NOMO-1 treated with DMSO at 0.1 percent for 48 hours (cell line): ENCODE data around the gene PRR5L.

Experiments used
- DNase-seq: peaks from one replicate; lab custom pipeline; 2025; ENCODE audit not compliant: unreplicated experiment; lab: John Stamatoyannopoulos, UW

The PRR5L gene

GRCh38 chr11:36375353-36376008 is 79.4 kb downstream of the PRR5L start:
- DNase-seq = no peak

- no peak for DNase-seq
Measured at GRCh38 chr11:36376009-36376887, 80.2 kb downstream of the PRR5L start.

DNA sequence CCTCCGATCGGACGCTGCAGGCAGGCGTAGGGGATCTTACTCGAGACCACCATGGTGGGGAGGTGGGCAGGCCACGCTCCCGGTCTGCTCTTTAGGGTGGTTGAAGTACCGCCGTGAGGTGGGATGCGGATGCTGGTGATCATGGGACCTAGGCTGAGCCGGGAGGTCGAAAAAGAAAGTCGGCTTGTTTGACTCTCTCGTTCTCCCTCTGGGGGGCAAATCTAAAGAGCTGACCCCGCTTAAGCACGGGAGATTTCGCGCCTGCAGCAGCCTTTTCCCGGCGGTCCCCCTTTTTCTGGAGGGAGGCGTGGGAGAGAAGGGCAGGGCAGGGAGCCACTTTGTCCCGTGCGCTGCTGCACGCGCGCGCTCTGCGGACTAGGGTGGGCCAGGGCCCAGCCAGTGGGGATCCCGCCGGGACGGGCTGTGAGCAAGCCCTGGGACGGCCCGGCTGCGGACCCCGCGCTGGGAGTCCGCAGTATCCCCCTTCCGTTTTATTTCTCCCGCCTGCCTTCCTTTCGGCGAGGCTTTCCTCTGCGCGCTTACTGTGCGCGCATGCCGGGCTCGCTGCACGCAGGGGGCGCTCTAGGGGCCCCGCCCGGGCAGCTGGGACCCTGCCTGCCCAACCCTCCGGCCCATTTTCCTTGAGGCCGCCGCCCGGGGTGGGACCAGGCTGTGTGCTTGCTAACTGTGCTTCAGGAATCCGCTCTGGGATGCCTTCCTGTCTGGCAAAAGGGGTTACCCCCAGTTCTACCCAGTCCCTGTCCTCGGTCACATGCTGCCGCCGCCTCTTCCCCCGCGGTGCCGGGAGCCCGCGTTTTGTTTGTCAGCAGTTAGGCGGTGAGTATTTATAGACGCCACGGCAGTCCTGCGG is 81.0 kb downstream of the PRR5L start:
- DNase-seq = peak; percentile 22

DNA sequence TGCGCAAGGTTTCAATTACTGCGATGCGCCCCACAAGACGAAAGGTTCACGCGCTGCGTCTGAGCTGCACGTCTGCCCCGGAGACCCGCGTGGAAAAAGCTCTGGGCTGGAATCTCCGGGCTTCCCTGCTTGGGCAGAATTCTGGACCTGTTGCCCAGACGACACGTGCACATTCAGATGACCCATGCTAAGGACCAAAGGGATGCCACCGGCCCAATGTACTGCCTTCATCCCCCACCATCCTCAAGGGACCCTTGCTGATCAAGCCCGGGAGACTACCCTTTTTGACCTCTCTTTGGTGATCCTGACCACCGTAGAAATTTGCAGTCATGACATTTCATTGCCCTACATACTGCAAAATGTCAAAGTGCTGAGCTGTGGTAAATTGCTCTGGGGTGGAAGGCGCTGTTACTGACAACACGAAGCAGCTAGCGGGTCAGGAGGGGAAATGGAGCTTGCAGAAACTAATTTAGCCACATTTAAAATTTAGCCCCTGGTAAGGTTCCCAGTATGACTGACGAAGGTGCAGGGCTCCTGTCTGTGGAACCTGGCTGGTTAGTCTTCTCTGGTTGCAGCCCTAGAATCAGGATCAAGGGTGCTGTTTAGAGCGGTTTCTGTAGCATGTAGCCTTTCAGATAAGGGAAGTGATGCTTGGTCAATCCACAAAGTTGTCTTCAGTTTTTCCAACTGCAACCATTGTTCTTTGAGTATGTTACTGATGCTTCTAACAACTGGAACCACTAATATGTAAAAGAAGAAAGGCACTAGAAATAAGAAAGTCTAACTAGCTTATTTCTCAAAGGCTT is 81.9 kb downstream of the PRR5L start:
- DNase-seq = peak; percentile 46

GRCh38 chr11:36379653-36380052 is 83.6 kb downstream of the PRR5L start:
- no peak for DNase-seq

GRCh38 chr11:36380296-36381014 is 84.4 kb downstream of the PRR5L start:
- peak; percentile 39 for DNase-seq

DNA sequence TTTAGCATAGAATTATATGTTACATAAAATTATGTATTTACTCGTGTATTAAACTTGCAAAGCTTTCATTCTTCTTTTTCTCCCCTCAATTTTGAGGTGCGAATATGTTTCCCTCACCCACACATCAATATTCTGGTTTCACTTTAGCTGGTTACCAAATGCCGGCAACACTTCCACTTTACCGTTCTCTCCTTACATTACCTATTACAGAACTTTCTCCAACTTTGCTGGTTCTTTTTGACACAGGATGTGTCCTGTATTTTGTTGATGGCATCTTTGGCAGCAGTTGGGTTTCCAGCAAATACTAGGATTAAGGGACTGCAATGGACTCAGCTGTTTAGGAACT is 84.9 kb downstream of the PRR5L start:
- DNase-seq = peak; percentile 39

- no peak for DNase-seq
Measured at GRCh38 chr11:36383195-36383594, 87.1 kb downstream of the PRR5L start.

DNA sequence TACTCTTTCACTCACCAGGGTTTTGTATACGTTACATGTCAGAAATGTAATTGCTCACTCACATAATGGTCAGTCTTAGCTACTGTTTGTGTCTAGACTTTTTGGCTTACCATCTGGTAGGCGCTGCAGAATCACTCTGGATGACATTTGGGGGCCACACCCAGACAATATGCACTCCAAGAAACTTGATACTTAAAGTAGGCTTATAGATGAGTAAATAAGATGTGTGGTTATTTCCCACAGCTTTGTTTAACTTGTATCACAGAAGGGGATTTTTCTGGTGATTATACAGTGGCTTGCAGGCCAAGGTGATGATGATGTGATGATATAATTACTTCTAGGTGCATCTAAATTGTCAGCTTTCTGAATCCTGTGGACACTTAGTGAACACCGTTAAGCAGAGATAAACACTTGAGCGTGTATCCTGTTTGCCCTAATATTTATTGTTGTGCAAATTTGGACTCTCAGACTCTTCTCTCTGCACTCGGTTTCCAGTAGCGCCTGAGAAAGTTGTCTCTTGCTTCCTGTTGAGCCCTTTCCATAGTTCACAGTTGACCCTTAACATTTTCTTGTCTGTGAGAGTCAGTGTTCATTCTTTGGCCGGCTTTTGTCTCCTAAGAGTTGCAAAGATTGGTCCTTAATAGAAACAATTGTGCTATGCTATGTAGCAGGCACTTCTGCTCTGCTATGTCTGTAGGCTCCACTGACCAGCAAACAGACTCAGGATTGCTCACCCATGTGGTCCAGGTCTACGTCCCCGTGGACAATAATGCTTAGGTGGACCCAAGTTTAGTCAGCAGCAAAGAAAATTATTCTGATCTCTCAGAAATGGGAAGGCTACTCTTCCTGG is 89.3 kb downstream of the PRR5L start:
- DNase-seq = no peak

DNA sequence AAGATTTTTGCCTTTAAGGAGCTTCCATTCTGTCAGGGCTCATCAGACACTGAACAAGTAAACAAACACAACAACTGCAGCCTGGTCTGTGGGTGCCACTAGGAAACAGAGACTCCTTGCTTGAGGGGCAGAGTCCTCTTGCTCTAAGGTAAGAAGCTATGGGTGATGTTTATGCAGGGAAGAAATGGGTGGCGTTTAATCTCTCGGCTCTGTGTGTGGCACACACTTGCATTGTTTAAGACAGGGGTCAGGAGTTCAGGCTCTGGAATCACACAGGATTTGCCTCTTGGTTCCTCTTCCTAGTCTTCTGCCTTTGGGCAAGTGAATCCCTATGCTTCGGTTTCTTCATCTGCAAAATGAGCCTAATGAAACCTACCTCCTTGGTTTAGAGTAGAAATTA is 90.3 kb downstream of the PRR5L start:
- DNase-seq = no peak

GRCh38 chr11:36388071-36388470 is 92.0 kb downstream of the PRR5L start:
- no peak for DNase-seq

DNA sequence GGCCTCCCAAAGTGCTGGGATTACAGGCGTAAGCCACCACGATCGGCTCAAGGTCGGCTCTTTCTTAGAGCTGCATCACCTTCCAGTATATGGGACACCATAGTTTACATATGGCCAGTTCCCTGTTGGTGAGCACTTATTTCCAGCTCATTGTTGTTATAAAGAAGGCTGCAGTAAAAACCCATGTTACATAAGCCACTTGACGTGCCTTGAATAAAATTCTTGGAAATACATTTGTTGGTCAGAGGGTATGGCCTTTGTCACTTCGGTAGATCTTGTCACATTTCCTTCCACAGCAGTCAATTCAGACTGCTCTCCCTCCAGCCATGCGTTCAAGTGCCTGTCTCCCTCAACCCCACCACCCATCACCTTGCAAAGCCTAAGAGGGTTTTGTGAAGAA is 92.9 kb downstream of the PRR5L start:
- DNase-seq = no peak

- DNase-seq = no peak
Measured at GRCh38 chr11:36389811-36390210, 93.7 kb downstream of the PRR5L start.

- peak; percentile 88 for DNase-seq
Measured at GRCh38 chr11:36390963-36391471, 94.9 kb downstream of the PRR5L start.

DNA sequence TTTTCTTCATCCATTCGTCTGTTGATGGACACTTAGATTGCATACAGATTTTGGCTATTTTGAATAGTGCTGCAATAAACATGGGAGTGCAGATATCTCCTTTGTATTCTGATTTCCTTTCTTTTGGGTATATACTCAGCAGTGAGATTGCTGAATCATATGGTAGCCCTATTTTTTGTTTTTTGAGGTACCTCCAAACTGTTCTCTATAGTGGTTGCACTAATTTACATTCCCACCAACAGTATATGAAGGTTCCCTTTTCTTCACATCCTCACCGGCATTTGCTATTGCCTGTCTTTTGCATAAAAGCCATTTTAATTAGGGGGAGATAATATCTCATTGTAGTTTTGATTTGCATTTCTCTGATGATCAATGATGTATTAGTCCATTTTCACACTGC is 96.1 kb downstream of the PRR5L start:
- DNase-seq = peak; percentile 51

DNA sequence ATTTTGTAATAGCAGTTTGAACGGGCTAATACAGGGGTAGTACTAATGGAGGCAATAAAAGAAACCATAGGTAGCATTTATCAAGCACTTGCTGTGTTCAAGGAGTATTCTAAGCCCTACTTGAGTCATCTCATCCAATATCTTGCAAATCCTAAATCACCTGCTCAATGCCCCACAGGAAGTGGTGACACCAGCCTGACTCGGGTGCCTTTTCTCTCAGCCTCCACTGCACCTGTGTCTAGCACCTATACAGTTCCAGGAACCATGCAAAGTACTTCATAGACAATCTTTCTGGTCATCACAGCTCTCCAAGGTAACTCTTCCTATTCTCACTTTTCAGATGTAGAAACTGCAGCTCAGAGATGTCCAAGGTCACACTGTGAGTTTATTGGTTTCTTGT is 98.0 kb downstream of the PRR5L start:
- DNase-seq = no peak

- DNase-seq = no peak
Measured at GRCh38 chr11:36394926-36395325, 98.8 kb downstream of the PRR5L start.

- DNase-seq = no peak
Measured at GRCh38 chr11:36395978-36396736, 100.1 kb downstream of the PRR5L start.
